Subcutaneous adipose tissue (tissue), 4 donors: ENCODE data around the gene ALG8. TPM values are rescaled to one million over a fixed set of nuclear protein-coding genes. Genes with fewer than 3 reads are reported as not detected.

Experiments used
- CTCF ChIP-seq: fragments of 450-650 bp; IDR thresholded peaks from one replicate; pipeline ENCODE4 v1.5.1; 2016; ENCODE audit warnings: low read depth, mild to moderate bottlenecking, control low read depth, antibody characterized with exemption, moderate library complexity
- total RNA-seq, 4 donors: library from RNA; depleted of rRNA; stranded (reverse); fragments of >200 nt; gene quantifications; one replicate each; pipeline ENCODE4 v1.1.0, GENCODE V29; 2016

ALG8 gene
- total RNA-seq, 4 donors from 2014 or later, result 22.4 to 73.0 (median 27.8) TPM

- no peak for TF ChIP-seq CTCF
Observed at GRCh38 chr11:78110830-78111229, 28.6 kb downstream of the ALG8 start.

- no peak for TF ChIP-seq CTCF
Observed at GRCh38 chr11:78110351-78110750, 29.1 kb downstream of the ALG8 start.

- no peak for TF ChIP-seq CTCF
Observed at GRCh38 chr11:78109081-78110015, 30.1 kb downstream of the ALG8 start.

GRCh38 chr11:78100676-78101472, 38.6 kb downstream of the ALG8 start:
- TF ChIP-seq CTCF, result no peak

GRCh38 chr11:78100261-78100660, 39.2 kb downstream of the ALG8 start:
- no peak for TF ChIP-seq CTCF

GRCh38 chr11:78099666-78100065, 39.8 kb downstream of the ALG8 start:
- no peak for TF ChIP-seq CTCF
